Measurements from ENCODE around the gene SLC16A11.

The SLC16A11 gene

DNA sequence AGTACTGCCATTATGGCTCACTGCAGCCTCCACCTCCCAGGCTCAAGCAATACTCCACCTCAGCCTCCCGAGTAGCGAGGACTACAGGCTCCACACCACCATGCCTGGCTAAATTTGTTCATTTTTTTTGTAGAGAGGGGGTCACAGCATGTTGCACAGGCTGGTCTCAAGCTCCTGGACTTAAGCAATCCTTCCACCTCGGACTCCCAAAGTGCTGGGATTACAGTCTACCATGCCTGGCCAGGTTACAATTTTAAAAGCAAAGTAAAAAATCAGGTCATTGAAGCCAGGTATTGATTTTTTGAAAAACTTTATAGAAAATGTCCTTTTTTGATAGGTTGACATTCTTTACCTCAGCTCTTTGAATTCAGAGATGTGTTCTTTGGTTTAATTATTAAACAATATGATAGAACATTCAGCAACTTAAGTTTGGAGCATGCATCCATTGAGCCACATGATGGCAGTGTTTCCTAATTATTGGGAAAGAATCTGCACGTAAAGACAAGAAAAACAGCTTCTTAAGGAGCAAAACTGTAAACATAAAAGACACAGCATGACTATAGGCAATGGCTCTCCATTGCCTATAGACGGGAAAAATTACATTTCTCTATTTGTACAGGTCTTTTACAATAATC, 1.7 kb upstream of the SLC16A11 start:
- no peak overlapping the region for H3K4me3 ChIP-seq (replicated peaks in 1 of 2; ENCODE audit: low read depth in 2 of 2, low read length in 2 of 2)
- TF ChIP-seq, protein P1, sequence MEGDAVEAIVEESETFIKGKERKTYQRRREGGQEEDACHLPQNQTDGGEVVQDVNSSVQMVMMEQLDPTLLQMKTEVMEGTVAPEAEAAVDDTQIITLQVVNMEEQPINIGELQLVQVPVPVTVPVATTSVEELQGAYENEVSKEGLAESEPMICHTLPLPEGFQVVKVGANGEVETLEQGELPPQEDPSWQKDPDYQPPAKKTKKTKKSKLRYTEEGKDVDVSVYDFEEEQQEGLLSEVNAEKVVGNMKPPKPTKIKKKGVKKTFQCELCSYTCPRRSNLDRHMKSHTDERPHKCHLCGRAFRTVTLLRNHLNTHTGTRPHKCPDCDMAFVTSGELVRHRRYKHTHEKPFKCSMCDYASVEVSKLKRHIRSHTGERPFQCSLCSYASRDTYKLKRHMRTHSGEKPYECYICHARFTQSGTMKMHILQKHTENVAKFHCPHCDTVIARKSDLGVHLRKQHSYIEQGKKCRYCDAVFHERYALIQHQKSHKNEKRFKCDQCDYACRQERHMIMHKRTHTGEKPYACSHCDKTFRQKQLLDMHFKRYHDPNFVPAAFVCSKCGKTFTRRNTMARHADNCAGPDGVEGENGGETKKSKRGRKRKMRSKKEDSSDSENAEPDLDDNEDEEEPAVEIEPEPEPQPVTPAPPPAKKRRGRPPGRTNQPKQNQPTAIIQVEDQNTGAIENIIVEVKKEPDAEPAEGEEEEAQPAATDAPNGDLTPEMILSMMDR (IDR thresholded peaks at IDR 0.05; ENCODE audit: low read depth, low read length) = peak; percentile 72
- peak; percentile 90 to 92 for DNase-seq (ENCODE audit: low read depth in 2 of 2)

- peak overlapping the region; percentile 48 to 49 for H3K4me3 ChIP-seq (replicated peaks in 1 of 2; ENCODE audit: low read depth in 2 of 2, low read length in 2 of 2)
- TF ChIP-seq, protein P1 (IDR thresholded peaks at IDR 0.05; ENCODE audit: low read depth, low read length) = no peak
- DNase-seq (ENCODE audit: low read depth in 2 of 2) = no peak
These were observed 753 bp downstream of the SLC16A11 start for GRCh38 chr17:7043182-7043496.

GRCh38 chr17:7042501-7043181, 1.3 kb downstream of the SLC16A11 start:
- TF ChIP-seq, protein P1 (IDR thresholded peaks at IDR 0.05; ENCODE audit: low read depth, low read length) = no peak
- H3K4me3 ChIP-seq (replicated peaks in 1 of 2; ENCODE audit: low read depth in 2 of 2, low read length in 2 of 2) = peak overlapping the region; percentile 48 to 49
- no peak for DNase-seq (ENCODE audit: low read depth in 2 of 2)

GRCh38 chr17:7041607-7042500, 2.0 kb downstream of the SLC16A11 start:
- TF ChIP-seq, protein P1 (IDR thresholded peaks at IDR 0.05; ENCODE audit: low read depth, low read length) = no peak
- peak overlapping the region in 1 of 2 donors; percentile 48 for H3K4me3 ChIP-seq (replicated peaks in 1 of 2; ENCODE audit: low read depth in 2 of 2, low read length in 2 of 2)
- DNase-seq (ENCODE audit: low read depth in 2 of 2) = peak in 1 of 2 donors; percentile 16

DNA sequence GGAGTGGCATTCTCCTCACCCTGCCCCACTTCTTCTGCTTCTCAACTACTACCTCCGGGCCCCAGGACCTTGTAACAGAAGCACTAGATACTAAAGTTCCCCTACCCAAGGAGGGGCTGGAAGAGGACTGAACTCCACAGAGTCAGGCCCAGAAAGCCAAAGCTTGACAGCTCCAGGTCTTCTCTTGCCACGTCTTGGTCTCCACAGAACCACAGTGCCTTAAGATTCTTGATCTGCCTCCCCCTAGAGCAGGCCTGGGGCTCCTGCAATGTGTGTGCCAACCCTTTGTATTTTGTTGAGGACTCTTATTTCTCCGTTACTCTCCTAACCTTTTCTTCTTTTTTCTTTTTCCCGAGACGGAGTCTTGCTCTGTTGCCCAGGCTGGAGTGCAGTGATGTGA, 4.1 kb downstream of the SLC16A11 start:
- no peak overlapping the region for H3K4me3 ChIP-seq (replicated peaks in 1 of 2; ENCODE audit: low read depth in 2 of 2, low read length in 2 of 2)
- TF ChIP-seq, protein P1 (IDR thresholded peaks at IDR 0.05; ENCODE audit: low read depth, low read length) = no peak
- DNase-seq (ENCODE audit: low read depth in 2 of 2) = no peak

DNA sequence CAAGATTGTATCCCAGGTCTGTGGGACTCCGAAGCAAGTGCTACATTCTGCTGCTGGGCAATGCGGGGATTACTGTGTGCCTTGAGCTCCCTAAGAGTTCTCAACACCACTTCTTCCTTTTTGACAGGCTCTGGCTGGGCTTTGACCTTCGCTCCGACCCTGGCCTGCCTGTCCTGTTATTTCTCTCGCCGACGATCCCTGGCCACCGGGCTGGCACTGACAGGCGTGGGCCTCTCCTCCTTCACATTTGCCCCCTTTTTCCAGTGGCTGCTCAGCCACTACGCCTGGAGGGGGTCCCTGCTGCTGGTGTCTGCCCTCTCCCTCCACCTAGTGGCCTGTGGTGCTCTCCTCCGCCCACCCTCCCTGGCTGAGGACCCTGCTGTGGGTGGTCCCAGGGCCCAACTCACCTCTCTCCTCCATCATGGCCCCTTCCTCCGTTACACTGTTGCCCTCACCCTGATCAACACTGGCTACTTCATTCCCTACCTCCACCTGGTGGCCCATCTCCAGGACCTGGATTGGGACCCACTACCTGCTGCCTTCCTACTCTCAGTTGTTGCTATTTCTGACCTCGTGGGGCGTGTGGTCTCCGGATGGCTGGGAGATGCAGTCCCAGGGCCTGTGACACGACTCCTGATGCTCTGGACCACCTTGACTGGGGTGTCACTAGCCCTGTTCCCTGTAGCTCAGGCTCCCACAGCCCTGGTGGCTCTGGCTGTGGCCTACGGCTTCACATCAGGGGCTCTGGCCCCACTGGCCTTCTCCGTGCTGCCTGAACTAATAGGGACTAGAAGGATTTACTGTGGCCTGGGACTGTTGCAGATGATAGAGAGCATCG, 5.6 kb downstream of the SLC16A11 start:
- H3K4me3 ChIP-seq (replicated peaks in 1 of 2; ENCODE audit: low read depth in 2 of 2, low read length in 2 of 2) = no peak overlapping the region
- TF ChIP-seq, protein P1 (IDR thresholded peaks at IDR 0.05; ENCODE audit: low read depth, low read length) = no peak
- no peak for DNase-seq (ENCODE audit: low read depth in 2 of 2)
